ENCODE results near the gene RASAL2. TPM values are rescaled to one million over a fixed set of nuclear protein-coding genes. Genes with fewer than 3 reads are reported as not detected.

RASAL2 gene
- total and polyA plus RNA-seq, 2 of the 13 experiments (the other 11 are each of a cell fraction or from before 2014, with no cell fraction given), result 5.4 to 5.9 TPM

DNA sequence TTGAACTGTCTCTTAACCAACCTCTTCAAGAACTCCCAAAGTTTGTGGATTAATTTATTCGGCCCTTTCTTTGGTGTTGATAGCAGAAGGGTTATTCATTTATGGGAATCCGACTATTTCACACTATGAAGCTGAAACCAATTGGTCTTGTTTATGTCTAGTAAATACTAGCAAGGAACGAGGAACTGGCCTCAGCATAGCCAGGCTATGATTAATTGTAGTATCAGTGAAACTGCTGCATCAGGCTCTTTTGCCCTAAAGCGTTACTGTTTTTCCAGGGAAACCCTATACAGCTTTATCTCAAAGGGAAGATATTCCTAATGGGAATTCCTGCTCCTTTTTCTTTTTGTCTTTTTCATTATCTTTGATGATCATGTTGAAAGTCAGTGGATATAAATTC lies 367.8 kb downstream of the RASAL2 start:
- Histone ChIP-seq H3K9ac (ENCODE audit: insufficient read depth, low read depth, low read length) (no peak overlapping the region), H3K4me2 (ENCODE audit: low read depth, low read length) (no peak overlapping the region), H2AFZ (ENCODE audit: low read length) (no peak overlapping the region), H3K4me3 (replicated peaks in 1 of 3; ENCODE audit: insufficient read depth in 1 of 3, low read depth in 2 of 3, low read length in 3 of 3) (no peak overlapping the region), H3K4me1 (ENCODE audit: insufficient read depth, low read length) (no peaks in the 10 kb centered on the region), H3K36me3 (replicated peaks in 1 of 2; ENCODE audit: control insufficient read depth in 1 of 2, insufficient read depth in 2 of 2, low read length in 2 of 2) (peaks cover 0 to 3% of the 10 kb centered on the region in 2 experiments; a peak in 1 of 5 replicates), H3K9me3 (ENCODE audit: low read length) (no peaks in the 10 kb centered on the region), H3K79me2 (ENCODE audit: insufficient read depth, low read length) (no peaks in the 10 kb centered on the region), H3K27ac (ENCODE audit: extremely low read length, insufficient read depth, low read length) (no peak overlapping the region), H4K20me1 (ENCODE audit: insufficient read depth, low read length) (no peaks in the 10 kb centered on the region), H3K27me3 (ENCODE audit: control insufficient read depth in 1 of 2, insufficient read depth in 2 of 2, low read length in 2 of 2) (no peaks in the 10 kb centered on the region)
- no TSS peak for BruUV-seq (replicated peaks)
- DNase-seq (ENCODE audit: low spot score) (no peak), ATAC-seq (no peak), FAIRE-seq (no peak)
- intact Hi-C loops (cut with micrococcal nuclease; ENCODE audit: unreplicated experiment), result no loop called here
- in situ Hi-C loops (cut with HindIII; ENCODE audit: extremely low pct_ligation_motif_present, low pct_unique_long_range_greater_than_20kb), result no loop called here
- 89% methylated on average over 4 of the region's 4 CpGs for WGBS (ENCODE audit: low lambda C conversion rate)
- TF ChIP-seq ZNF234 (CRISPR knock-in tag; conservative IDR thresholded peaks at IDR 0.05), result no peak
- no peak for TF ChIP-seq ZNF543 (CRISPR knock-in tag; IDR thresholded peaks at IDR 0.05)
- TF ChIP-seq, protein P1, sequence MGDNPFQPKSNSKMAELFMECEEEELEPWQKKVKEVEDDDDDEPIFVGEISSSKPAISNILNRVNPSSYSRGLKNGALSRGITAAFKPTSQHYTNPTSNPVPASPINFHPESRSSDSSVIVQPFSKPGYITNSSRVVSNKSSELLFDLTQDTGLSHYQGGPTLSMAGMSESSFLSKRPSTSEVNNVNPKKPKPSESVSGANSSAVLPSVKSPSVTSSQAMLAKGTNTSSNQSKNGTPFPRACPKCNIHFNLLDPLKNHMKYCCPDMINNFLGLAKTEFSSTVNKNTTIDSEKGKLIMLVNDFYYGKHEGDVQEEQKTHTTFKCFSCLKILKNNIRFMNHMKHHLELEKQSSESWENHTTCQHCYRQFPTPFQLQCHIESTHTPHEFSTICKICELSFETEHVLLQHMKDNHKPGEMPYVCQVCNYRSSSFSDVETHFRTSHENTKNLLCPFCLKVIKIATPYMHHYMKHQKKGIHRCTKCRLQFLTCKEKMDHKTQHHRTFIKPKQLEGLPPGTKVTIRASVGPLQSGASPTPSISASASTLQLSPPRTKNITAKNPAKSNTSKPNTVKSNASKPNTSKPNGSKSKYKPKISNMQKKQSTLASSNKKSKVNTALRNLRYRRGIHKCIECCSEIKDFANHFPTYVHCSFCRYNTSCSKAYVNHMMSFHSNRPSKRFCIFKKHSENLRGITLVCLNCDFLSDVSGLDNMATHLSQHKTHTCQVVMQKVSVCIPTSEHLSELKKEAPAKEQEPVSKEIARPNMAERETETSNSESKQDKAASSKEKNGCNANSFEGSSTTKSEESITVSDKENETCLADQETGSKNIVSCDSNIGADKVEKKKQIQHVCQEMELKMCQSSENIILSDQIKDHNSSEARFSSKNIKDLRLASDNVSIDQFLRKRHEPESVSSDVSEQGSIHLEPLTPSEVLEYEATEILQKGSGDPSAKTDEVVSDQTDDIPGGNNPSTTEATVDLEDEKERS (CRISPR knock-in tag; IDR thresholded peaks at IDR 0.05), result no peak
- no peak for TF ChIP-seq TCF7L2 (IDR thresholded peaks at IDR 0.05; ENCODE audit: low read depth, low read length)
- no peak for TF ChIP-seq SP5 (CRISPR knock-in tag; IDR thresholded peaks at IDR 0.05; ENCODE audit: borderline replicate concordance, low read depth)
- no peak for TF ChIP-seq ZNF44 (CRISPR knock-in tag; IDR thresholded peaks at IDR 0.05)
- TF ChIP-seq ZFP62 (CRISPR knock-in tag; IDR thresholded peaks at IDR 0.05), result no peak
- no peak for TF ChIP-seq ZNF34 (CRISPR knock-in tag; IDR thresholded peaks at IDR 0.05; ENCODE audit: borderline replicate concordance)
- TF ChIP-seq ASH2L (IDR thresholded peaks at IDR 0.05; ENCODE audit: insufficient read length, low read depth, low read length), result no peak
- TF ChIP-seq PHF21A (CRISPR knock-in tag; IDR thresholded peaks at IDR 0.05), result no peak
- no peak for TF ChIP-seq GTF2F1 (IDR thresholded peaks at IDR 0.05; ENCODE audit: low read length)
- no peak for TF ChIP-seq ZNF138 (CRISPR knock-in tag; IDR thresholded peaks at IDR 0.05; ENCODE audit: low read depth)
- TF ChIP-seq FOXC1 (CRISPR knock-in tag; IDR thresholded peaks at IDR 0.05; ENCODE audit: borderline replicate concordance), result no peak
- no peak for TF ChIP-seq ZNF547 (CRISPR knock-in tag; IDR thresholded peaks at IDR 0.05)
- no peak for TF ChIP-seq SRSF4 (IDR thresholded peaks at IDR 0.05; ENCODE audit: low read depth, low read length, poor library complexity, severe bottlenecking)
- TF ChIP-seq TCF12 (IDR thresholded peaks at IDR 0.05), result no peak
- no peak for TF ChIP-seq TCF12 (CRISPR knock-in tag; IDR thresholded peaks at IDR 0.05)
- no peak for TF ChIP-seq GATA4 (IDR thresholded peaks at IDR 0.05; ENCODE audit: borderline replicate concordance, low read depth)
- TF ChIP-seq ARNT2 (CRISPR knock-in tag; IDR thresholded peaks at IDR 0.05; ENCODE audit: low read depth), result no peak
- TF ChIP-seq ZNF557 (CRISPR knock-in tag; IDR thresholded peaks at IDR 0.05), result no peak
- POLR2A ChIA-PET, result no interaction called here
- CTCF ChIA-PET (ENCODE audit: low intra/inter-chr PET ratio, low total read pairs), result no interaction called here

All from HepG2 (cell line).